ENCODE data around the gene CCNK. TPM values are rescaled to one million over a fixed set of nuclear protein-coding genes. Genes with fewer than 3 reads are reported as not detected.

CCNK gene
- total RNA-seq, 2 experiments from 2014 or later, result 140 to 151 TPM

DNA sequence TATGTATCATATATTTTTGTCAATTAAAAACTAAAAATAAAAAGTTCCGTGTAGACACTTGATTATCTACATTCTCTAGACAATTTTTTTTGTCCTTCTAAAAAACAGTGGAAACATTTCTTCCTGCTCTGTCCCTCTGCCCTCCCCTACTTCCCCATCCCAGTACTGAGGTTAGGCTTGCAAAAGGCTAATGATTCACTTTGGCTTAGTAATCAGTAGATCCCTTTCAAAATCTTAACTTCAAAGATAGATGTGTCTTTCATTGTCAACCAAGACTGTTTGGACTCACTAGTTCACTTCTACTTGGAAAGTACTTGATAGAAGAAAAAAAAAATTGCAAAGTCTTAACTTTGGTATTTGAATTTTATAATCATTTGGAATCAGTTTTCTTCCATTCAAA, 4.3 kb upstream of the CCNK start:
- Histone ChIP-seq H3K9me3 (ENCODE audit: control insufficient read depth in 1 of 2, insufficient read depth in 1 of 2, low read length in 2 of 2) (no peaks in the 10 kb centered on the region), H3K4me1 (ENCODE audit: insufficient read depth, low read length) (peaks cover 16% of the 10 kb centered on the region), H3K27ac (ENCODE audit: low read depth in 1 of 2, low read length in 2 of 2) (no peak overlapping the region), H3K4me3 (ENCODE audit: low read length) (no peak overlapping the region), H3K36me3 (ENCODE audit: insufficient read depth, low read length) (no peaks in the 10 kb centered on the region), H3K27me3 (ENCODE audit: control insufficient read depth in 1 of 2, insufficient read depth in 2 of 2, low read length in 2 of 2) (no peaks in the 10 kb centered on the region)
- TF ChIP-seq, protein P1, sequence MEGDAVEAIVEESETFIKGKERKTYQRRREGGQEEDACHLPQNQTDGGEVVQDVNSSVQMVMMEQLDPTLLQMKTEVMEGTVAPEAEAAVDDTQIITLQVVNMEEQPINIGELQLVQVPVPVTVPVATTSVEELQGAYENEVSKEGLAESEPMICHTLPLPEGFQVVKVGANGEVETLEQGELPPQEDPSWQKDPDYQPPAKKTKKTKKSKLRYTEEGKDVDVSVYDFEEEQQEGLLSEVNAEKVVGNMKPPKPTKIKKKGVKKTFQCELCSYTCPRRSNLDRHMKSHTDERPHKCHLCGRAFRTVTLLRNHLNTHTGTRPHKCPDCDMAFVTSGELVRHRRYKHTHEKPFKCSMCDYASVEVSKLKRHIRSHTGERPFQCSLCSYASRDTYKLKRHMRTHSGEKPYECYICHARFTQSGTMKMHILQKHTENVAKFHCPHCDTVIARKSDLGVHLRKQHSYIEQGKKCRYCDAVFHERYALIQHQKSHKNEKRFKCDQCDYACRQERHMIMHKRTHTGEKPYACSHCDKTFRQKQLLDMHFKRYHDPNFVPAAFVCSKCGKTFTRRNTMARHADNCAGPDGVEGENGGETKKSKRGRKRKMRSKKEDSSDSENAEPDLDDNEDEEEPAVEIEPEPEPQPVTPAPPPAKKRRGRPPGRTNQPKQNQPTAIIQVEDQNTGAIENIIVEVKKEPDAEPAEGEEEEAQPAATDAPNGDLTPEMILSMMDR (IDR thresholded peaks at IDR 0.05), result no peak
- peak in 2 of 14 experiments; percentile 32 to 33 for DNase-seq
- Mint-ChIP-seq H3K27ac (no peak overlapping the region), H3K4me1 (ENCODE audit: low read depth) (peaks cover 57% of the 10 kb centered on the region), H3K9me3 (no peaks in the 10 kb centered on the region), H3K27me3 (no peaks in the 10 kb centered on the region), H3K4me3 (no peak overlapping the region), H3K36me3 (ENCODE audit: low read depth) (peaks cover 25% of the 10 kb centered on the region)
- ChIA-PET CTCF (no interaction called here), POLR2A (interaction anchor here (1.1 kb wide), 1 partner anchor 9 kb away, joined by 3 read pairs; no protein-coding TSS in a partner anchor)
- ATAC-seq (ENCODE audit: poor library complexity), result no peak
- intact Hi-C loops (cut with DNase I, micrococcal nuclease), result no loop called here

DNA sequence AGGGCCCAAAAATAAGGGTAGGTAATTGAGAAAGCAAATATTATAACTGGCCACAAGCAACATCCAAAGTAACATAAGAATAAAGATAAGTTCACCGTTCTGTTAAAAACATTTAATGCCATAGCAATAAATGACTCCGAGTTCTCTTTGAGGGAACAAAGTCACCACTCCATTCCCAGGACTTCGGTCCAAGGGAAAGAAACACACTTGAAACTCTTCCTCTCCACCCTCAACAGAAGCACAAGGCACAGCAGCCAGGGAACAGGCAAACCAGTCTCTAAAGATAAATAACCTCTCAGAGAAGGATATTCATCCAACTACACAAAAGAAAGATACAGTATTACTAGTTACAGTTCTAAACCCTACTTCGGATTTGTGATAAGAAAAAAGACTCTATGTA, 3.1 kb upstream of the CCNK start:
- Mint-ChIP-seq H3K4me1 (ENCODE audit: low read depth) (peaks cover 61% of the 10 kb centered on the region), H3K9me3 (no peaks in the 10 kb centered on the region), H3K27ac (peak overlapping the region; percentile 6), H3K27me3 (no peaks in the 10 kb centered on the region), H3K36me3 (ENCODE audit: low read depth) (peaks cover 25% of the 10 kb centered on the region), H3K4me3 (peak overlapping the region; percentile 97)
- Histone ChIP-seq H3K27ac (ENCODE audit: low read depth in 1 of 2, low read length in 2 of 2) (no peak overlapping the region), H3K4me1 (ENCODE audit: insufficient read depth, low read length) (peaks cover 23% of the 10 kb centered on the region), H3K4me3 (ENCODE audit: low read length) (no peak overlapping the region), H3K27me3 (ENCODE audit: control insufficient read depth in 1 of 2, insufficient read depth in 2 of 2, low read length in 2 of 2) (no peaks in the 10 kb centered on the region), H3K36me3 (ENCODE audit: insufficient read depth, low read length) (no peaks in the 10 kb centered on the region), H3K9me3 (ENCODE audit: control insufficient read depth in 1 of 2, insufficient read depth in 1 of 2, low read length in 2 of 2) (no peaks in the 10 kb centered on the region)
- CTCF ChIA-PET, result no interaction called here
- no peak for DNase-seq
- TF ChIP-seq, protein P1 (IDR thresholded peaks at IDR 0.05), result no peak
- POLR2A ChIA-PET, result no interaction called here
- intact Hi-C loops (cut with DNase I, micrococcal nuclease), result no loop called here
- no peak for ATAC-seq (ENCODE audit: poor library complexity)

DNA sequence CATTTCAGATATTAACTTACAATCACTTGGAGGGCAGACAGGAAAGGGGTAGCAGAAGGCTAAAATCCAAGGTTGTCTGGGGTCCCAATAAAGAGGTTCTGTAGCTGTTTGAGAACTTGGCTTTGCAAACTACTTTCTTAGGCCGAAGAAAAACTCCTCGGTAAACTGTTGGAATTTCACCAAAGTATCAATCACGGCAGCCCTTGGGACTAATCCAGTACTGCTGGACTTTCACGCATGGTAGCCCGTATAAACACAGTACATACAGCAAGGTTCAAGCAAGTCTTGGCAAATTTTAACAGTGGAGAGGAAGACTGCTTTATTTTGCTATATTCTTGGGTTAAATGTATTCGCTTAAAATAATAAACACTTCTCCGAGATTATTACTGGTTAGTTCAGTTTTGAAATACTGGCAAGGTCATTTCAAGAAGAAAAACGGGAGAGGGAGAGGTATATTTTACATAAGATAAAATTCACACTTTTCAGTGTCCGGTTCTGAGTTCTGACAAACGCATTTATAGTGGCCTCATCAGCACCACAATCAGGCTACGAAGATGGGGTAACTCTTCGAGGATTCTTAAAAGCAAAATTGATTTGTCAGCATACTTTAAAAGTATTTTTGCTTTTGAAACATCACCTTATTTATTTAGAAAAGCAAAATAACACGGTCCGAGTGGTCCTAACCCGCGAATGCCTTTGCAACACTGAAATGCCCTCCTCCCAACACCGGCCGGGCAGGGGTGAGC, 1.9 kb upstream of the CCNK start:
- H3K4me3 ChIP-seq (ENCODE audit: low read length), result peak overlapping the region; percentile 71
- Mint-ChIP-seq H3K27me3 (no peaks in the 10 kb centered on the region), H3K36me3 (ENCODE audit: low read depth) (peaks cover 25% of the 10 kb centered on the region), H3K4me1 (ENCODE audit: low read depth) (peaks cover 68% of the 10 kb centered on the region), H3K4me3 (peak overlapping the region; percentile 97), H3K9me3 (no peaks in the 10 kb centered on the region), H3K27ac (peak overlapping the region; percentile 86)
- no peak for ATAC-seq (ENCODE audit: poor library complexity)
- H3K27ac ChIP-seq (ENCODE audit: low read depth in 1 of 2, low read length in 2 of 2), result no peak overlapping the region
- H3K27me3 ChIP-seq (ENCODE audit: control insufficient read depth in 1 of 2, insufficient read depth in 2 of 2, low read length in 2 of 2), result no peaks in the 10 kb centered on the region
- intact Hi-C loops (cut with DNase I, micrococcal nuclease), result no loop called here
- peaks cover 27% of the 10 kb centered on the region for H3K4me1 ChIP-seq (ENCODE audit: insufficient read depth, low read length)
- ChIA-PET POLR2A (interaction anchor here (2.2 kb wide), 1 partner anchor 205 kb away, joined by 17 read pairs; the partner anchor contains the start of gene CYP46A1), CTCF (no interaction called here)
- TF ChIP-seq, protein P1 (IDR thresholded peaks at IDR 0.05), result no peak
- DNase-seq, result no peak
- H3K36me3 ChIP-seq (ENCODE audit: insufficient read depth, low read length), result no peaks in the 10 kb centered on the region
- H3K9me3 ChIP-seq (ENCODE audit: control insufficient read depth in 1 of 2, insufficient read depth in 1 of 2, low read length in 2 of 2), result no peaks in the 10 kb centered on the region

All from CD4-positive, alpha-beta T cell (primary cell).